Ureter (tissue), 1 donor: ENCODE data around the gene EGFL8. TPM values are rescaled to one million over a fixed set of nuclear protein-coding genes. Genes with fewer than 3 reads are reported as not detected.
"Not testable (repeated sequence)": the region's sequence is repeated elsewhere in the genome, so short reads cannot be mapped to it uniquely, and the experiment has no call there.

Experiments
- DNase-seq: peaks from one replicate; pipeline ENCODE4 v3.0.0-alpha.2; 2020; ENCODE audit warnings: low spot score
- total RNA-seq: library from RNA; stranded (reverse); gene quantifications from one replicate; pipeline ENCODE4 v1.2.4, GENCODE V29; 2023
- donor health status: DM: yes; HTN: yes; CAD: no.

Gene EGFL8
- total RNA-seq, result 26.3 TPM

DNA sequence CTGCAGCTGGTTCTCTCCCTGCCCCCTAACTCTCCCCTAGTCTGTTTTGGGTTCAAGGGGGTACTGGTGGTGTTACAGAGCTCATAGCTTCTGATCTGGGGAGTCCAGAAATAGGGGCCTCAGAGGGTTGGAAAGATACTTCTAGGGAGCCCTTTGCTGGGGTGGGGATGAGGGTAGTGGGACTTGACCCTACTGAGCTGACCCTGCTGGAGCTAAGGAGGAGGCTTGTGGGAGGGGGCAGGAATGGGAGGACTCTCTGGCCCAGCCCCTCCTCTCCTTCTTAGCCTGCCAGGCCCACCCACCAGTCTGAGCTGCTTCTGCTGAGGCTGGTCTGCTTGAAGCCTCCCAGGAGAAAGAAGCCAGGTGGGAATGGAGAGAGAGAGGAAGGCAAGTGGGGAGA is at the start of gene EGFL8:
Gene EGFL8 (plus strand): TSS at position 301 of the 400 bp plus-strand sequence. CDS start 1,571 bp downstream, outside the sequence.
- no peak for DNase-seq

DNA sequence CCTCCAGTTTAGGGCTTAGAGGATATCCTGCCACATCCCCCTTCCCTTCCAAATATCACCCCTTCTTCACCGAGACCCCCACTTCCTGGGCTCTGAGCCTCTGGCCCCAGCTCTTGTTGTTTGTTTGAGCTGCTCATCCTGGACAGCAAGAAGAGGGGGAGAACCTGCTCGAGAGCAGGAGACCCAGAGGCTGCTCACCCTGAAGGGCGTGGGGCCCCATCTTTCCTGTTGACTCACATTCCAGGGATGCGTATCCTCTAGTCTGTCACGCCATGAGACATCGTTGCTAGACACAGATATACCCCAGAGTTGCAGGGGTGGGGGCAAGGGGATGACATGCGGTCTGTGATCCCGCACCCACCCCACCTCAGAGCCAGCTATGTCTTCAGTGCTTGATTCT is 49.6 kb upstream of the EGFL8 start:
- DNase-seq, result no peak

DNA sequence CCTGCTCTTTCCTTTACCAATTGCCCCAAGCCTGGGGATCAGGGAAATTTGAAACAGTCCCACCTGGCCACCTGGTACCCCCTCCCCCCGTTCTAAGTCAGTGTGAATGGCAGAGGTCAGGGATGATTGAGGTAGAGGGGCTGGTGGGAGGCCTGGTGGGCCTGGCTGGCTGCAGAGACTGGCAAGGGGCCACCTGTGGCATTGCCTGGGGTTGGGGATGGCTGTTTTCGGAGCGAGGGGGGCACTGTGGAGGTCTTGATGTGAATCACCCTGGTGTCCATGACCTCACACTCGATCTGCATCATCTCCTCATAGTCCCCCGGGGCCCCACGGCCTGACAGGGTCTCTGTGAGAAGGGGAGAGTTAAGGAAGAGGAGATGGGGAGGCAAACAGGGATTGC is 48.8 kb upstream of the EGFL8 start:
- no peak for DNase-seq

DNA sequence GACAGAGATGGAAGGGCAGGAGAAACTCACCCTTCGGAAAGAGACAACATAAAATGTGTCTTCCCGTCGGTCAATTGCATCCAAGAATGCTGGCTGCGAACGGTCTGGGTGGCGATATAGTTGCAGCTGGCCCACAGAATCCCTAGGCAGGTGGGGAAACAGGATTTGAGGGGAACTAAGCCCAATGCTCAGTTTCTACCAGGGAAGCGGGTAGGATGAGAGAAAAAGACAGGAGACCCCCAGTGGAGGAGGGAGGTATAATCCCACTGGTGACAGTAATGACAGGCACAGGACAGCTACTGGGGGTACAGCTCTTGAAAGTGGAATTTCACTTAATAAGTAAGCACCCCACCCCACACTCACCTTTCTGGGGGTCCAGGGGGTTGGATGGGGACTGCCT is 47.7 kb upstream of the EGFL8 start:
- DNase-seq, result no peak

DNA sequence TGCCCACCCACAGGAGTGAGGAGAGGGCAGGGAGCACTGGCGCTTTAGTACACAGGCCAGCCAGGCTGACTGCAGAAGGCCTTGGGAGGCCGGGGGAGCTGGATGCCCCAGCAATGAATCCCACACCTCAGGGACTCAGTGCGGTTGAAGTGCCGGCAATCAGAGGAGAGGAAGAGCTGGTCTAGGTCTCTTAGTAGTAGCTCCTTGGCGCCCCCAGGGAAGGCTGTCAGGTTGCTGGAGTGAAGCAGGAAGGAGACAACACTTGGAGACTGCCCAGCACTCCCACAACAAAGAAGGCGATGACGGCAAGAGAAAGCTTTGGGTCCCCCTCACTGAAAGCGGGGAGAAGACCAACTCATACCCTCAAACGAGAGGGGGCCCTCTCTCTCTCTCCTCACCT is 46.9 kb upstream of the EGFL8 start:
- DNase-seq, result no peak

DNA sequence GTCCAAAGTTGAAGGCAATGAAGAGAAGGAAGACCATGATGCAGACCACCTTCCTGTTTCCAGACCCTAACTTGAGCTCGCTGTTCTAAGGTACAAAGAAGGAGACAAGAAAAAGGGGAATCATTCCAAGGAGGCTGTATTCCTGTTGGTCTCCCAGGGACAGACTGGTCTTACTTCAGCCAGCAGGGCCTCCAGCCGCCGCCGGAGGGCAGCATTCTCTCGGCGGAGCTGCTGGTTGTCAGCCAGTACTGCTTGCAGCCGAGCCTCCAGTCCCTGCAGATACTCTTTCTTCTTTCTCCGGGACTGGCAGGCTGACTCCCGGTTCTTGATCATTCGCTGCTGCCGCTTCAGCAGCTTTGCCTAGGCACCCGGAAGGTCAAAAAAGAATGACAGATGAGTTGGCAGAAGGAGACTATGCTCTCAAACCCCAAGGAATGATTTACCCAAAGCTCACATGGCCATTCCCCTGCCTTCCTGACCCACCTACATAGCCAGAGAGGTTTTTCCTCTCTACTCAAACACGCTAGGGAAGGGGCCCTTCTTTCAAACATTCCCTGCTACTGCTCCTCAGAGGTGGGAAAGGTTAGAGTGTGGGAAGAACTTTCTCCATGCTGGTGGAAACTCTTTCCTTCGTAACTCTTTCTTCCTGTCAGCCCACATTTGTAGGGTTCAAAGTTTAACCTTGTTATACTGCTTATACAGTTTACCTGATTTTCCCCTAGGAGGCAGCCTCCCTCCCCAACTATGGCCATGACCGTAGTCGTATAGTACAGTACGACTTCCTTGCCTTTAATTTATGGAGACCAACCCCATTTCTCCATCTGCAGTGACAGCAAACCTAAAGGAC is 45.4 kb upstream of the EGFL8 start:
- peak; percentile 88 for DNase-seq

DNA sequence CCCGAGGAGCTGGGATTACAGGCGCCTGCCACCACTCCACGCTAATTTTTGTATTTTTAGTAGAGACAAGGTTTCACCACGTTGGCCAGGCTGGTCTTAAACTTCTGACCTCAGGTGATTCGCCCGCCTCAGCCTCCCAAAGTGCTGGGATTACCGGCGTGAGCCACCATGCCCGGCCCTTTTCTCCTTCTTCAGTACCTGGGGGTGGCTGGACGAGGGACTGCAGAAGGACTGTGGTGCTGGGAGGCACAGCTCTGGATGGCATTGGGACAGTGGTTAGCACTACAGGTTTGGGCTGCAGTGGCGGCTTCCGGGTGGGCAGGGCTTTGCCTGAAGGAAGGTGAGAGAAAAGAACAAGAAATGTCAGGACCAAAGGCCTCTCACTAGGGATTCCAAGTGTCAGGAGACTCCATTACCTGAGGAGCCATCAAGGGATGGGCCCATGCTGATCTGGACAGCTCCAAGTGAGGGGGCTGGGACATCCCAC is 43.8 kb upstream of the EGFL8 start:
- no peak for DNase-seq

DNA sequence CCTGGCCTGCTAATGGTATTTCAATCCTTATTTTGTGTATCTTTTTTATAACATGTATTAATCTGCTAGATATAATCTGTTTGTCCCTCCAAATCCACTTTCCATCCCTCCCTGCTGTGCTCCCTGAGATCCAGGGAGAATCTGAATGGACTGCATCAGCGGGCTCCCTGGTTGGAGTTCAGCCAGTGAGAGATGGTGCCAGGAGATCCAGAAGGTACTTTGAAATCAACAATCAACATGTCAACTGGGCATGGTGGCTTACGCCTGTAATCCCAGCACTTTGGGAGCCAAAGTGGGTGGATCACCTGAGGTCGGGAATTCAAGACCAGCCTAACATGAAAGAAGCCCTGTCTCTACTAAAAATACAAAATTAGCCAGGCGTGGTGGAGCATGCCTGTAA is 40.7 kb upstream of the EGFL8 start:
- DNase-seq, result no peak

DNA sequence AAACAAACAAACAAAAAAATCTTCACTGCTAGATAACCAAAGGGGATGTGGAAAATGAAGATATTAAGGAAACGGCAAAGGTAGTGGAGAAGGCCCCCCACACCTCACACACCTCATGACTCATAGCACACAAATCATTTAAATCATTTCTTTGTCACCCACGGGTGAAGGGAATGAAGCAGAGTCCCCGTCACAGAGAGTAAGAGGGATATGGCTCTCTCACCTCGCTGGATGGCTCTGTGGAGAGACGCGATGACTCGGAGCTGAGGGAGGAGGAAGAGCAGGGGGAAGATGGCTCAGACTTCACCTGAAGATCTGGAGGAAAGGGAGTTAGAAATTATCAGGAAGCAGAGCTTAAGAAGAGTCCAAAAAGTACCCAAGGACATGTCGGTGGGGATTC is 37.5 kb upstream of the EGFL8 start:
- DNase-seq, result no peak

DNA sequence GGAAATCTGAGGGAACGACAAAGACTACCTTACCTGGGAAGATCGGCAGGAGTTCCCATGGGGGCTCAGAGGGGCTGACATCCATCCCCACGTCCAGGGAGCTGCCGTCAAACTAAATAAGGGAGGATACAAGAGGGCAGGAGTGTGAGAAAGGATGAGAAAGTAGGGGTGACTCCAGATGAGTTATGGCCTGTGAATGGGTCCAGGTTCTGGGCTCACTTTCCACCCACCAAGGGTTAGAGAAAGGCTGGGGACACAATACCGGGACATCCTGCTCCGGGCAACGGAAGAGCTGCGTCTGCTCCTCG is 37.0 kb upstream of the EGFL8 start:
- DNase-seq, result no peak

DNA sequence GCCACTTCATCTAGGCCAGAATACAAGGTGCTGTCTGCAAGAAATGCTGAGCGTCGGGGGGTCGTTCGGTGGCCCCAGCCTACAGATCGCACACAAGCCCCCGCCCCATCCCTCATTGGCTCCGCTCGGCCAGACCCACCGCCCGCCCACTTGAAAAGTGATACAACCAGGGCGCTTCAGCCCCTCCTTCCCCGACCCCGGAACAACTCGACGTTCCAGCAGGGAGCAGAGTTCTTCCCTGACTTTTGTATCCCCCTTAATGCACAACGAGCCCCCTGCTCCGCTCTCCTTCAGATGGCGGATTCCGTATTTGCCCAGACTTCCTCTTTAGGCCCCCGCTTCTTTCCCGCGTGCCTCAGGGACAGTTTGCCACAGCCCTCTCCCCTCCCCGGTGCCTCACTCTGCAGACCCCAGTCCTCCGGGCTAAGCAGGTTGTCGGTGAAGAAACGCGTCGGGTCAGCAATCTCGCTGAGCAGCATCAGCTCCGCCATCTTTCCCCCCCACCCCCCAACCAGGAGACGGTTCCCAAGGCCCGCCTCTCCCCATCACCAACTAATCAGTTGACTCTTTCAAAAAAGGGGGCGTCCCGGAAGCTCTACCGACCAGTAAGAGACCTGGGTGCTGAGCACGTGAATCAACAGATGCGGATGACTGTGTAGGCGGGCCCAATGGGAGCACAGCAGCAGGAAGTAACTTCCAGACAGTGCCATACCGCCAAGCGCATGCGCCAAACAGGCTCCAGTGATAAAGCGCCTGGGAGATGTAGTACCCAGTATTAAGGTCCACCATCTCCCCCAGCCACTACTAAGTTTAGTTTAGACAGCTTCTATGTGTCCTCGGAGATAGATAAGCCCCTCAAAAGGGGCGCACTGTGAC is 36.4 kb upstream of the EGFL8 start, which contains the start of gene ATF6B:
Gene ATF6B (minus strand): TSS at position 530 of the 876 bp plus-strand sequence. CDS start 39 bp downstream, at position 491.
- peak; percentile 99 for DNase-seq

DNA sequence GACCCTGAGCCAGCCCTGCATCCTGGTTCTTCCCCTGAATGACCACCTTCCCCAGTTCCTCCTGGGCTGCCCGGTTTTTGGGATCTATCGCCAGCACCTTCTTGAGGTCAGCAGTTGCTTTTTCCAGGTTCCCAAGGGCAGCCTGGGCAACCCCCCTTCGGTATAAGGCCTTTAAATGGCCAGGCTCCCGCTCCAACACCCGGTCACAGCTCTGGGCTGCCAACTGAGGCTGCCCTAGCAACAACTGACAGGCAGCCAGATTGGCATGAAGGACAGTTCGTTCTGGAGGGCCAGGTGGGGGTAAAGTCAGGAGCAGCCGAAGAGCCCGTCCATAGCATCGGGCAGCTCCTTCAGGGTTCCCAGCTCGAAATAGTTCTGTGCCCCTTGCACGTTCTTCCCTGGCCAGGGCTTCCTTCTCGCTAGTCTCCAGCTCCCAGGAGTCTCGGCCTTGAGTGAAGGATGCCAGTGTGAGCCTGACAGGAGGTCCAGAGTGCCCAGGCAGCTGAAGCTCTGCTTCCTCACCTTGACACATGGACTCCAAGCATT is 35.6 kb upstream of the EGFL8 start:
- DNase-seq, result no peak

DNA sequence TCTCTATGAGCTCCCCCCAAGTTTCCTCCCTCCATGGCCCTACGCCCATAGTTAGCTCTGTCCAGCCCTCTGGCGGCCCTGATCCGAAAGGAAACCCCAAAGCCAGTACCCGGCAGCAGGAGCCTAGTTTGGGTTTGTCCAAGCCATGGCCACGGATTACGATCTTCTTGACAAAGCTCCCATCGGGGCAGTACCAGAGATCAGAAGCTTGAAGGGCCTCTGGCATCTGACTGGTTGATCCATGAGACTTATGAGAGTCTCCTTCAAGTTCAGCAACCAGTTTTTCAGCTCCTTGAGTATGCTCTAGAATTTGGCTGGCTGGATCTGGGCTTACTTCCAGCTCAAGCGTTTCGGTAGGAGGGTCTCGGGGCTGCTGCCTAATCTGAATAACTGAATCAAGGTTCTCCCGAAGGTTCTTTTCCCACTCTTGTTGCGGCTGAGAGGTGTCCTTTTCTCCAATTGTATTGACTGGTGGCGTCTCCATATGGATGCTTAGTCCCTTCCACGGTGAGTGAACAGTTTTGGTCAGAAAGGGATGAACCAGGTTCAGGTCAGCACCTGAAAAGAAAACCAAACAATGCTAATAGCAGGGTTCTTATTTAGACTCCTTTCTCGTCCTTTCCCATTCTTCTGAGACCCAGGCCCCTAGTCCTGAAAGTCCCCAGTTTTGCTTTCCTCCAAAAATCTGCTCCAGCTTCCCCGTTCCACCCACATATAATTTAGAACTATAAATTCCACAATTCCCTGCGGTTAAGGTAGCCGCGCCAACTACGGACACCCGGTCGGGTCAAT is 34.9 kb upstream of the EGFL8 start:
- no peak for DNase-seq

DNA sequence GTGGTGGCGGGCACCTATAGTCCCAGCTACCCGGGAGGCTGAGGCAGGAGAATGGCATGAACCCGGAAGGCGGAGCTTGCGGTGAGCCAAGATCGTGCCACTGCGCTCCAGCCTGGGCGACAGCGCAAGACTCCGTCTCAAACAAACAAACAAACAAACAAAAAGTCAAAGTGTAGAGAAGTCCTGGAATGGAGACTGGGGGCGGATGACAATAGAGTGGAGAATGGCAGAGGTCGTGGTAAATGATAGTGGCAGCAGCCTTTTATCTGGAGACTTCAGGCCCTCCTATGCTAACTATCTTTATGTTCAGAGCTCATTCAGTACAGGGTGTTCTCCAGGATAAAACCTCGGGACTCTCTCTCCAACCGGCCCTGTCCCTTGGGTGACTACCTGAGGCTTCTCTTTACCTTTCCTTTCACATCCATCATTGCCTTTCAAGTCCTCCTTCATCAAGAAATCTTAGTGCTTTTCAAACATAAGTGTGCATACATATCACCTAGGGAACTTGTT is 32.9 kb upstream of the EGFL8 start:
- no peak for DNase-seq

DNA sequence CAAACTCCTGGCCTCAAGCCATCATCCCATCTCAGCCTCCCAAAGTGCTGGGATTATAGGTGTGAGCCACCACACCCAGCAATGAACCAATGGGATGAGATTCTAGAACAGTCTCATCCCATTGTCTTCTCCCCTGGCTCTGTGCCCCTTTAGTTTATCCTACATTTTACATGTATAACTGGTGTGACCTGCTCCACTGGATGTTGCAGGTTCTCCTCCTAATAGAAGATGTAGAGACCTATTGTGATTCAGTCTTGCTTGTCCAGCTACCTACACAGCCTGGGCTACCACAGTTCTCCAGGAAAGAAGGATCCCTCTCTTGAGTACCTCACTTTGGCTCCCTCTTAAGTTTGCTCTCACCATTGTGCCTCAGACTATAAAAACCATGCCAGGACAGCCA is 32.3 kb upstream of the EGFL8 start:
- no peak for DNase-seq

DNA sequence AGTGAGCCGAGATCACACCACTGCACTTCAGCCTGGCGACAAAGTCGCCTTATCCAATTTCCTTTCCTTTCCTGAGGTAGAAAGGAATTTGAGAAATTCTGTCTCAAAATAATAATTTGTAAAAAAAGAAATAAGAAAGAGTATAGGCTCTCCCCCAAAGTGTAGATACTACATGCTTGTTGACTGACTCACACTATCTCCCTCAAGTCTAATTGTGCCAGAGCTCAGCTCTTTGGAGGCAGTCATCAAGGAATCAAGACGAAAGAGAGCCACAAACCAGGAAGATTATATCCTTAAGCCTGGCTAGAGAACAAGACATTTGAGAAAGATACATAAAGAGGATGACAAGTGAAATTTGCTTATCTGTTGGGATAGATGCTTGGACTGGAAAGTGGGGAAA is 30.6 kb upstream of the EGFL8 start:
- DNase-seq, result no peak

DNA sequence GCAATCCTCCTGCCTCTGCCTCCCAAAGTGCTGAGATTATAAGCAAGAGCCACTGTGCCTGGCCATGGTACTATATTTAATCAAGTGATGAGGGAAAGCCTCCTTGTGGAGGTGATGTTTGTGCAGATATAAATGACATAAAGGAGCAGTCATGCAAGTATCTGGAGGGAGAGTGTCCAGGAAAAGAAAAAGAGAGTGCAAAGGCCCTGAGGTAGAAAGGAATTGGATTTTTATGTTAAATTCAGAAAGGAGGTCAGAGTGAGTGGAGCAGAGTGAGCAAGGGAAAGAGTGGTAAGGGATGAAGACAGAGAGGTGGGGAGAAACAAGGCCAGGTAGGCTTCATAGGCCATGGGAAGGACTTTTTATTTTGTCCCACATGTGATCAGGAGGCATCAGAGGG is 26.9 kb upstream of the EGFL8 start:
- no peak for DNase-seq

DNA sequence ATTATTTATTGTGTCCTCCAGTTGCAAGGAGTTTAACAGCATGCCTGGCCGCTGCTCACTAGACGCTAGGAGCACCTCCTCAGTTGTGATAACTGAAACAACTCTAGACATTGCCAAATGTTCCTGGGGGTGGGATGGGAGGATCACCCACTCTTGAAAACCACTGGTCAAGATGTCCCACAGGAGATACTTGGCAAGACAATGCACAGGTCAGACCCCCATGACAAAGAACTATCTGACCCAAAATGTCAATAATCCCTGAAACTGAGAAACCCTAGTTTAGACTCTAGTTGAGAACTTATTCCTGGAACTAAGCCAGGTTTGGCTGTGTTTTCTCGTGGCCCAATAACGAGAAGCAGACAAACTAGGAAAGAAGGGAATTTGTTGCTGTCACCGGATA is 24.8 kb upstream of the EGFL8 start:
- no peak for DNase-seq

DNA sequence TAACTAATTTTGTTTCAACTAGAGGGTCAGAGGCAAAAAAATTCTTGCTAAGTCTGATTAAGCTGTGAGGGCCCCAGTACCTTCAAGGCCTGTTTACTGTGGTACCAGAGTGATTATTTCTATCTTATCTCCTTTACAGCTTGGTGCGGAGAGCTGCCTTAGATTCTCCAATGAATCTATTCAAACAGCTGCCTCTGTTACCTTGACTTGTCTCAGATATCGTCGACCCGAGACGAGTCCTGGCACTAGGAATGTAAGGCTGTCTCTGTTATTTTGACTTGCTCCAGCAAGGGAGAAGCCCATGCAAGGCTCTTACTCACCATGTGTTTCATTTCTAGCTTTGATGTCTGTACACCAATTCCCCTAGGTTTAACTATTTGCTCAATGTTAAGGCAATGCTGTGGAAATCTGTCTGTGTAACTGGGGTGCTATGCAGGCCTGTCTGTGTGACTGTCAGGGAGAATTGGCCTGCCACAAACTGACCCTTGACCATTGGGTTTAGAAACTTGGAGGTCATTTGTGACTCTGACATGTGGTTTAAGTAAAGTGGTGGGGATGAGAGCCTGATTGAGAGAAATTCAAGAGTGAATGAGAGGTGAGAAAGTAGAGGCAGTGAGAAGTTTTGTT is 23.9 kb upstream of the EGFL8 start:
- no peak for DNase-seq

DNA sequence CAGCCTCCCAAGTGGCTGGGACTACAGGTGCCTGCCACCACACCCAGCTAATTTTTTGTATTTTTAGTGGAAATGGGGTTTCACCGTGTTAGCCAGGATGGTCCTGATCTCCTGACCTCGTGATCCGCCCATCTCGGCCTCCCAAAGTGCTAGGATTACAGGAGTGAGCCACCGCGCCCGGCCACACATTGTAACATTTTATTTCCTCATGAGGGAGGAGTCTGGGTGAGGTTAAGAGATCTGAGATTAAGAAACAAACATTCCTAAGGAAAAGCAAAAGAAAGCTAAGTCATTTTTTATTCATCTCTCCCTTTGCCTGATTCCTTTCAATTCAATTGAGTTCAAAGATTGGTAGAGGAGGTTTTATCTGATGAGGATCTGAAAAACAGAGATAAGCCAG is 20.2 kb upstream of the EGFL8 start:
- not testable (repeated sequence) for DNase-seq

DNA sequence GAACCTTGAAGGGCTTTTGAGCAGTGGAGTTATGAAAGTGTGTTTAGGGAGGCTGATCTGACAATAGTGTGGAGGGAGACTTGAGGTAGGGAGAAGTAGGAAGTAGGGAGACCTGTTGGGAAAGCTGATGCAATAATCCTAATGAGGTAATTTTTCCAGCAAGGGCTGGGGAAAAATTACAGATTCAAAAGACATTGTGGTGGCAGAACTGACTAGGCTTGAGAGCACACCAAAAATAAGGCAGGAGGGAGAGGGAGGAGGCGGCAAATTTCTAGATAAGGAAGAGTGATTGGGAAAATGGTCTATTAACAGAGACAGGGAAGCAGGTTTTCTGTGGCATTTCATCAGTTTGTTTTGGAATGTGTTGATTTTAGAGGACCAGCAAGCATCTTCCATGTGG is 18.1 kb upstream of the EGFL8 start:
- DNase-seq, result no peak
